Medulla oblongata (tissue), 1 donor: ENCODE data around the gene TIGD1.
"Not testable (repeated sequence)": the region's sequence is repeated elsewhere in the genome, so short reads cannot be mapped to it uniquely, and the experiment has no call there.

Experiments
- DNase-seq: peaks from one replicate; pipeline ENCODE4 v3.0.0-alpha.2; 2015; ENCODE audit errors: extremely low spot score

The TIGD1 gene

DNA sequence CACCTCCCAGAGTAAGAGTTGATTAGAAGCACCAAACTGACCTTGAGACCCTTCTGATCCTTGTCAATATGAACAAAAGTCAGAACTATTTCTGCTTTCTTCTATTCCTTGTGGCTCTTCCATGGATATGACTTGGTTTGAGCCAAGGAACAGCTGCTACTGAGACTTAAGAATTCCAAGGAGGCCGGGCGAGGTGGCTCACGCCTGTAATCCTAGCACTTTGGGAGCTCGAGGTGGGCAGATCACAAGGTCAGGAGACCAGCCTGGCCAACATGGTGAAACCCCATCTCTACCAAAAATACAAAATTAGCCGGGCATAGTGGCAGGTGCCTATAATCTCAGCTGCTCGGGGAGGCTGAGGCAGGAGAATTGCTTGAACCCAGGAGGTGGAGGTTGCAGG lies 20.1 kb upstream of the TIGD1 start:
- DNase-seq: not testable (repeated sequence)

GRCh38 chr2:232569541-232569940 lies 19.2 kb upstream of the TIGD1 start:
- no peak for DNase-seq

DNA sequence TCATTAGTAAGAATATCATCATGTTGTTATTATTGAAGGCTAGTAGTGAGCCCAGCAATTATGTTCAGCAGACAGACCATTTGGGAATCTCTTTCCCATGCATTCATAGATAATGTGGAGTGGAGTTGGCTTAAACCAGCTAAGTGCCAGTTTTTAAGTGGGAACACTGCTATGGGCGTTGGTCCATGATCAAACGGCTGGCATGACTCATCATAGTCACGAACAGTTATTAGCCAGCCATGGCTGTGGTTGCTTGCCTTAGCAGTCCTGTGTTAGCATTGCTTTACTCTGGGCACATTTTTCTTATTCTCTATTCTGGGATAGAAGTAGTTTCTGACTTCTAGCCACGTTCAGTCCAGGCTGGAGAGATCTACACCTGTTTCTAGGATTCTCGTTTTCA lies 17.8 kb upstream of the TIGD1 start:
- DNase-seq: no peak

DNA sequence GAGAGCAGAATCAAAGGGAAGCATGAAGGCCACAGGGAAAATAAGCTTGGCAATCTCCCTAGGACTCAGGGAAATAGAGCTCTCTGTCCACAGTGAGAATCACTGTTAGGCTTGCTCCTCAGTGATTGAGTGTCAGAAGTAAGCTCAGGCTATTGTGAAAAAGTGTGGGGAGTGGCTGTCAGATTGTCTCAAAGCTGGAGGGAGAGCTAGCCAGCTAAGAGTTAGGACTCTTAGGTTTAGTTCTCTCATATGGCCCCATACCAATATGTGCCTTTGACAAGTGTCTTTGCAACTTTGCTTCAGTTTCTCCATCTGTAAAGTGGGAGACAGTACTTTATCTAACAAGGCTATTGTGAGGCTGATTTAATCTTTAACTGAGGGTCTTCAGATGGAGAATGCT lies 17.4 kb upstream of the TIGD1 start:
- DNase-seq: no peak

GRCh38 chr2:232563580-232563979 lies 13.2 kb upstream of the TIGD1 start:
- DNase-seq: no peak

DNA sequence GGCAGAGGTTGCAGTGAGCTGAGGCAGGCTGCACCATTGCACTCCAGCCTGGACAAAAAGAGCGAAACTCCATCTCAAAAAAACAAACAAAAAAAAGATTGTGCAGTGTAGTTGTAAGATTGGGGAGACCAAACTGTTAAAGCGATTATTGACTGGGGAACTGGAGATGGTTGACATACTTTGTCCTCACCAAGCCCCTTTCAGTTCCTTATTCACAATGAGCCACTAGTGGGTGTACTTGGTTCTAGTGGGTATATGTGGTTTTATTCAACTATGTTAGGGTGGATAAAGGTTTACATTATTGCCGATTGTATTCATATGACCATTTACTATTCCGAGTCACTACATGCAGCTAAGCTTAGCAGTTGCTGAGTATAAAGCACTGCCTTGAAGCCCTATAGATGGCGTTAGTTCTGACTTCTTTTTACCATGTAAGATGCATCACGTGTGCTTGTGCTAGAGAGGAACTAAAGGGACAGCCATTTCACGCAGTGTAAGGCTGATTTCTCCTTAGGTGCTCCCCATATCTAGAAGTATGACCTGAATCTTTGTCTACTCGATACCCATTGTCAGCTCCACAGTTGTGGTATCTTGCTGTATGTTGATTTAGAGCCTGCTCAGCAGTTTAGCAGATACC lies 12.3 kb upstream of the TIGD1 start:
- no peak for DNase-seq

- DNase-seq: no peak
These were observed 6.1 kb upstream of the TIGD1 start for GRCh38 chr2:232556426-232556825.

DNA sequence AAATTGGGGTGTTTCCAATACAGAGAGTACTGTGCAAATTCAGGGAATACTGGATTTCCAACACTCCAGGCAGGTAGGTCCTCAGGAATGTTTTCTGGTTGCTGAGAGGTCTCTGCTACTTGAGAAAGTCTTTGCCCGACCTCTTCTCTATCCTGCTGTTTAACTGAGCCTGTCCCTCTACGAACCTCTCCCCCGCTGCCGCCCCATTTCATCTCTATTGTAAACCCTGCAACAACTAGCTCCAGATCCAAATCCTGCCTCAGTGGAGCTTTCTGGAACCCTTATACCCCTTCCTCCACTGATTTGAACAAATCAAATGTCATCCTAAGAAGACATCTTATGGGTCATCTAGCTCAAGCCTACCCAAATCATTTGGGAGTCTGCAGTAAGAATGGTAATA lies 1.4 kb upstream of the TIGD1 start:
- DNase-seq: no peak

DNA sequence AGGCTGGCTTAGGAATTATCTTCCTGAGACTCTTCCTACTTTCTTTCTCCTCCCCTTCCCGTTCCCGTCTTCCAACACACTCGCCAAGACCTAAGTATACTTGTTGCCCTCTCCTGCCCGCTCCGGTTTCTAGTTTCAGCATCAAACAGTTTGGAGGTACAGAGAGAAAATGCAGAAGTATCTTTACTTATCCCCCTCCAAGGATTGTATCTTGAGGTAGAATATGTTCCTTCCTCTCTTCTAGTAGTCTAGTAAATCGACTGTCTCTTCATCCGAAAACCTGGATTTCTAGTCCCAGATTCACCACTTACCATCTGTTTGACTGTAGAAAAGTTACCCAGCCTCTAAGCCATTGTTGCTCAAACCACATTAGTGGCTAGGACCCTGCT lies 887 bp upstream of the TIGD1 start:
- DNase-seq: no peak

- no peak for DNase-seq
These were observed 553 bp downstream of the TIGD1 start for GRCh38 chr2:232549655-232550353.

- DNase-seq: no peak
These were observed 2.4 kb downstream of the TIGD1 start for GRCh38 chr2:232547991-232548390.

- DNase-seq: peak; percentile 10
These were observed 4.6 kb downstream of the TIGD1 start for GRCh38 chr2:232545511-232546375.

GRCh38 chr2:232544674-232545073 lies 5.7 kb downstream of the TIGD1 start:
- DNase-seq: no peak

DNA sequence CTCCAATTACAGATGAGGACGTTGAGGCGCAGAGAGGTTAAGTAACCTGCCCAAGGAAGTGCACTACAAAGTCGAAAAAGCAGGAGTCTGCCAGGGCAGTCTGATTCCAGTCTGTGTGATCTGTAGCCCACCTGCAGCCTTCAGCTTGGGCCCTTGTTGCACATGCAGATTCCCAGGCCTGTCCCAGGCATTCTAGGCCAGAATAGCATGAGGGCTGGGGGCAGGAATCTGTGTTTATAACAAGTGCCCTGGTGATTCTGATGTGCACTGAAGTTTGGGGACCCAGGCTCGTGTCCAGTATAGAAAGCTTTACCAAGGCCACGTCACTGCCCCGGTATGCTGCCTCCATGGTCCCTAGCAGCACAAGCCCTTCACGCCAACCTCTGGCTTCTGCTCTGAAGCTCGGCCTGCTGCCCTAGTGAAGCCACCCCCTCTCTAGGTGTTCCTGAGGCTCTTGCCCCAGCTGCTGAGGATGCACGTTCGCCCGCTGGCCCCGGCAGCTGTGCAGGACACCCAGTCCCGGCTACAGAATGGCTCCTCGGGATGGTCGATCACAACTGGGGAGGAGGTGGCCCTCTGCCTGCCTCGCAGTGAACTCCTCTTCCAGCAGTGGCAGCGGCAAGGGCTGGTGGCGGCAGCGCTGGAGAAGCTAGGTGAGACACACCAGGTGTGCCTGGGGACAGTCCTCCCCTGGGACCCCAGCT lies 6.3 kb downstream of the TIGD1 start:
- no peak for DNase-seq

DNA sequence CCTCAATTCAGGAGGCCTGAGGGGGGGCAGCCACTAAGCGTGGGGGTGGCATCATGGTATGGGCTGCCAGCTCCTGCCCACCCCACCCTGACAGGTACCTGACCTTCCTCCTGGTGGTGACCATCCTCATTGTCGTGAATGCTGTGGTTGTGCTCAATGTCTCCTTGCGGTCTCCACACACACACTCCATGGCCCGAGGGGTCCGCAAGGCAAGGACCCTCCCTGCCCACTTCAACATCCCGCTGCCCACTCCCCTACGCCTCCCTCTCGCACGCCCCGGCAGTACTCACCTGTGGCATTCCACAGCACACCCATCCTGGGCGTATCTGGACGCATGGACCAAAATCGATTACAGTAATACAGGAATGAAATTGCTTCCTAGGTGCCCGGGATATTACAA lies 6.9 kb downstream of the TIGD1 start:
- DNase-seq: no peak

GRCh38 chr2:232542715-232543467 lies 7.5 kb downstream of the TIGD1 start:
- DNase-seq: no peak

DNA sequence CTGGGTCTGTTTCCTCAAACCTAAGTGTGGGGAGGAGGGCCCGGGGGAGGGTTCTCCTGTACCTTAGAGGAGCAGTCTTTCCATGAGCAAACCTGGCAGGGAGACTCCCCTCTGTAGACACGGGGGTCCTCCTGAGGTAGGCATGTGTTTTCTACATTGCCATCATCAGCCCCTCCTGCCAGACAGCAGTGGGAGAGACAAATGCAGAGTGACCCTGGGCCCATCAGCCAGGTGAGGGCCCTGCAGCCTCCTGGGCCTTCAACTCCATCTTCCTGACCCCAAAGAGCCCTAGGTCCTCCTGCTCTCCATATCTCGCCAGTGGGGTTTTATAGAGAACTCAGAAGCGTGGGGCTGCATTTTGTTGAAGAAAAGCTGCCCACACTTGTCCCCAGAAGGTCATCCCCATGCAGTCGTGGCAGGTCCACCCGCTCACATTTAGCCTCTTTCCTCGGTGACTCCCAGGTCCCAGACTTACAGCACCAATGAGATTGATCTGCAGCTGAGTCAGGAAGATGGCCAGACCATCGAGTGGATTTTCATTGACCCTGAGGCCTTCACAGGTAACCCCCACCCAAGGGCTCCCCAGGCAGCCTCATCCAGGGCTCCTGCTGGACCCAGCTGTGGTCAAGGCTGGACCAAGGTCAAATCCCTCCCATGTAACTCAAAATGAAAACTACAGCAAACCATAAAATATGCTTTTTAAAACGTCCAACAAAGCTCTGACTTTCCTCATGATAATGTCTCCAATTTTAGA lies 8.2 kb downstream of the TIGD1 start:
- no peak for DNase-seq

DNA sequence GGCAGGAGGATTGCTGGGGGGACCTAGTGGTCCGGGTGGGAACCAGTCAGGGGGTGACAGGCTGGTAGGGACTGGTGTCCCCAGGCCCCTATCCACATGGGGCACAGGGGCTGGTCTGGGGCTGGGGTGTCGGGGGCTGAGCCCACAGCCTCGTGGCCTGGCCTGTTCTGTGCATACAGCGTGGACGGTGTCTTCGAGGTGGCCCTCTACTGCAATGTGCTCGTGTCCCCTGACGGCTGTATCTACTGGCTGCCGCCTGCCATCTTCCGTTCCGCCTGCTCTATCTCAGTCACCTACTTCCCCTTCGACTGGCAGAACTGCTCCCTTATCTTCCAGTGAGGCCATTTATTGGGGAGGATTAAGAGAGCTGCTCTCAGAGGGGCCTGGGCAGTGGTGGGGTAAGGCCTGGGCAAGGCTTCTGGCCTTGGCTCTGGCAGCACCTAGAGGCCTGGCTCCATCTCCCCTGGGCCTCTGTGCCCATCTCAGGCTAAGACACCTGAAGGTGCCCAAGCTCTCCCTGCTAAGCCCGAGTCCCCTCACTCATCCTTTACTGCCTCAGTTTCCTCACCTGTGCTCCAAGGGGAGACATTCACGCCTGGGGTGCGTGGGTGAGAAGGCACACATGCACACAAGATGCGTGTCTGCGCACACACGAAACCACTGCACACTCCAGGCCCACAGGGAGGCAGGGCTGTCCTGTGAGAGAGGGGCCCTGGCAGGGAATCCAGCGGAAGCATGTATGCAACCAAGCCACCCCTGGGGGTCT lies 9.0 kb downstream of the TIGD1 start:
- DNase-seq: no peak

DNA sequence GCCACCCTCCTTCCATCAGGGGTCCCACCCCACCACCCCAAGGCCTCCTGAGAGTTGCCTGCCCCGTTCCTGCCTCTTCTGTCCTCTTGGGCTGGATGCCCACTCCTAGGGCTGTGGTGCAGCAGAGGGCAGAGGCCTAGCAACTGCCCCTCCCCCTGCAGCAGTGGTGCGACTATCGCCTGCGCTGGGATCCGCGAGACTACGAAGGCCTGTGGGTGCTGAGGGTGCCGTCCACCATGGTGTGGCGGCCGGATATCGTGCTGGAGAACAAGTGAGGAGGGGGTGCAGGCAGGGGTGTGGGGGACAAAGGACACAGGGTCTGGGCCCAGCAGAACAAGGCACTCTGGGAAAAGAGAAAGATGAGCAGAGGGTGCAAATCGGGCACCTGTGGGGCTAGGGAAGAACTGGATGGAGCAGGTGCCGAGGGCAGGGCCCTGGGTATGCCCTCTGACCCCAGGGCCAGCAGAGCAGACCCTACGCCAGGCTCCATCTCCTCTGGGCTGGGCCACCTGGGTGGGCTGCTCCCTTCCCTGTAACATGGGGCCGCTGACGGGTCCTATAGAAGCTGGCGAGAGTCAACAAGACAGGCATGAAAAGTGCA lies 9.8 kb downstream of the TIGD1 start:
- no peak for DNase-seq
